Measurements from ENCODE around the gene EPB41L3. TPM values are rescaled to one million over a fixed set of nuclear protein-coding genes. Genes with fewer than 3 reads are reported as not detected.

The EPB41L3 gene
- total RNA-seq, 1 experiment from 2014 or later: 0.36 TPM

GRCh38 chr18:5431836-5432575 is 111.8 kb downstream of the EPB41L3 start:
- BruUV-seq (replicated peaks): no TSS peak
- intact Hi-C loops (cut with micrococcal nuclease; ENCODE audit: unreplicated experiment): no loop called here
- no peak overlapping the region for H3K27ac ChIP-seq (ENCODE audit: low read length)
- DNase-seq (ENCODE audit: low read depth, low spot score) (no peak), ATAC-seq (no peak)
- ChIA-PET POLR2A (no interaction called here), CTCF (no interaction called here)
- H3K4me3 ChIP-seq (ENCODE audit: low read depth in 2 of 2, low read length in 2 of 2): no peak overlapping the region
- H3K27me3 ChIP-seq (ENCODE audit: control insufficient read depth, insufficient read depth, low read length): no peaks in the 10 kb centered on the region
- no peaks in the 10 kb centered on the region for H3K9me3 ChIP-seq (ENCODE audit: control insufficient read depth, insufficient read depth, low read depth, low read length)
- in situ Hi-C loops (cut with HindIII; ENCODE audit: low pct_unique_long_range_greater_than_20kb, low sequenced_read_pairs): no loop called here
- no peaks in the 10 kb centered on the region for H3K36me3 ChIP-seq (ENCODE audit: control insufficient read depth, insufficient read depth, low read length)
- TF ChIP-seq TCF7L2 (IDR thresholded peaks at IDR 0.05; ENCODE audit: low read depth, low read length) (no peak), POLR2AphosphoS5 (IDR thresholded peaks at IDR 0.05; ENCODE audit: low read depth, low read length) (no peak), CTCF (IDR thresholded peaks at IDR 0.05) (no peak), REST (IDR thresholded peaks at IDR 0.05; ENCODE audit: insufficient read depth in 1 of 2, low read depth in 2 of 2, low read length in 1 of 2) (no peak), SIN3A (IDR thresholded peaks at IDR 0.05; ENCODE audit: borderline replicate concordance, insufficient read depth, low read depth, low read length) (no peak)
- no peaks in the 10 kb centered on the region for H3K4me1 ChIP-seq (ENCODE audit: control insufficient read depth, insufficient read depth, low read length)

DNA sequence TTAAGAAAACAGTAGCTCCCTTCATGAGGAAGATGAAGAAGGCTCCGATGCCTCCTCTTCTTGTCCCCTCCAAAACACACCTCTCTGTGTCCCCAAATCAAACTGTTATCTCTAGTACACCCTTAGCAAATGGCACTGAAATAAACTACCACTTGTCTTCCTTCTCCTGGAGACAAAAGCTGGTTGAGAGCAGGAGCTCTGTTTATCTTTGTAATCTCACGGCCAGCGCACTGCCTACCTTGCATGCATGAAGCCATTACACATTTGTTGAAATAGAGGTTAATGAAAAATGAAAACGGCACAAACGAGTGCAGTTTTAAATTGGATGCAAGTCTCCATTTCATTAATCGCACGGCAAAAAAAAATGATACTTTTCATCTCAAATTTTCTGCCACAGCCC is 113.7 kb downstream of the EPB41L3 start:
- TF ChIP-seq REST (IDR thresholded peaks at IDR 0.05; ENCODE audit: insufficient read depth in 1 of 2, low read depth in 2 of 2, low read length in 1 of 2) (no peak), TCF7L2 (IDR thresholded peaks at IDR 0.05; ENCODE audit: low read depth, low read length) (no peak), SIN3A (IDR thresholded peaks at IDR 0.05; ENCODE audit: borderline replicate concordance, insufficient read depth, low read depth, low read length) (no peak), POLR2AphosphoS5 (IDR thresholded peaks at IDR 0.05; ENCODE audit: low read depth, low read length) (no peak), CTCF (IDR thresholded peaks at IDR 0.05) (no peak)
- Histone ChIP-seq H3K4me1 (ENCODE audit: control insufficient read depth, insufficient read depth, low read length) (no peaks in the 10 kb centered on the region), H3K36me3 (ENCODE audit: control insufficient read depth, insufficient read depth, low read length) (no peaks in the 10 kb centered on the region), H3K27ac (ENCODE audit: low read length) (no peak overlapping the region), H3K4me3 (ENCODE audit: low read depth in 2 of 2, low read length in 2 of 2) (no peak overlapping the region), H3K27me3 (ENCODE audit: control insufficient read depth, insufficient read depth, low read length) (no peaks in the 10 kb centered on the region), H3K9me3 (ENCODE audit: control insufficient read depth, insufficient read depth, low read depth, low read length) (no peaks in the 10 kb centered on the region)
- CTCF ChIA-PET: no interaction called here
- BruUV-seq (replicated peaks): no TSS peak
- POLR2A ChIA-PET: no interaction called here
- ATAC-seq (no peak), DNase-seq (ENCODE audit: low read depth, low spot score) (no peak)
- intact Hi-C loops (cut with micrococcal nuclease; ENCODE audit: unreplicated experiment): no loop called here
- in situ Hi-C loops (cut with HindIII; ENCODE audit: low pct_unique_long_range_greater_than_20kb, low sequenced_read_pairs): no loop called here
